ENCODE data around the gene SCN11A.

GRCh38 chr3:39013921-39014509, 37.7 kb downstream of the SCN11A start:
- TF ChIP-seq EP300 (IDR thresholded peaks at IDR 0.05; ENCODE audit: borderline replicate concordance), result no peak
- TF ChIP-seq EGR1 (IDR thresholded peaks at IDR 0.05), result no peak
- no peak for TF ChIP-seq CEBPB (IDR thresholded peaks at IDR 0.05)
- no peak for TF ChIP-seq YY1 (IDR thresholded peaks at IDR 0.05; ENCODE audit: low read depth)
- no peak for TF ChIP-seq RAD21 (IDR thresholded peaks at IDR 0.05; ENCODE audit: low read depth)
- no peak for TF ChIP-seq ZBTB7A (IDR thresholded peaks at IDR 0.05; ENCODE audit: low read depth)
- no peak for TF ChIP-seq NFIC (IDR thresholded peaks at IDR 0.05)
- no peak for TF ChIP-seq TAF1 (IDR thresholded peaks at IDR 0.05; ENCODE audit: low read depth)
- no peak for TF ChIP-seq TCF12 (IDR thresholded peaks at IDR 0.05; ENCODE audit: low read depth)
- no peak for TF ChIP-seq CREB1 (IDR thresholded peaks at IDR 0.05; ENCODE audit: low read depth)
- TF ChIP-seq MAX (IDR thresholded peaks at IDR 0.05), result no peak
- no peak for TF ChIP-seq USF1 (IDR thresholded peaks at IDR 0.05)
